Measurements from ENCODE around the gene OAT.

Gene OAT

DNA sequence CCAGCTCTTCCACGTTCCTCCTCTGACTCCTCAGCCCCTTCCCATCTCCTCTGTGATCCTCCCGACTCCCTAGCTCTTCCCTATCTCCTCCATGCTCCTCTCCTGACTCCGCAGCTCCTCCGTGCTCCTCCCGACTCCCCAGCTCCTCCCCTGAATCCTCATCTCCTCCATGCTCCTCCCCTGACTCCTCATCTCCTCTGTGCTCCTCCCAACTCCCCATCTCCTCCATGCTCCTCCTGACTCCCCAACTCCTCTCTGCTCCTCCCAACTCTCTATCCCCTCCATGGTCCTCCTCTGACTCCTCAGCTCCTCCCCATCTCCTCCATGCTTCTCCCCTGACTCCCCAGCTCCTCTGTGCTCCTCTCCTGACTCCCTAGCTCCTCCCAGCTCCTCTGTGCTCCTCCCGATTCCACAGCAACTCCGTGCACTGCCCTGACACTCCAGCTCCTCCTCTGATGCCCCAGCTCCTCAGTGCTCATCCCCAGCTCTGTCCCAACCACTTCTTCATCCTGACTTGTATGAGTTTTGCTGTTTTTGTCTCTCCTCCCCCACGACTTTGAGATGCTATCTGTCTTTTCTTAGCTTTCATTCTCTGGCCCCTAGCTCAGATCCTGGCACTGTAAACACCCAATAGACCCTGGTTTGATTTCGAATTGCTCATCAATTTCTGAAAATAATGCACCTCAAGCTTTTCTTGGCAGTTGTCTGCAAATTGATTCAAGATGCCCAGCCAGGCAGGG is 38.3 kb downstream of the OAT start:
- Histone ChIP-seq H3K9me3 (ENCODE audit: control insufficient read depth in 2 of 2, low read length in 2 of 2) (no peaks in the 10 kb centered on the region), H3K27ac (ENCODE audit: low read depth in 2 of 2, low read length in 2 of 2) (no peak overlapping the region), H3K36me3 (ENCODE audit: control insufficient read depth in 2 of 2, insufficient read depth in 2 of 2, low read length in 2 of 2) (no peaks in the 10 kb centered on the region), H3K4me3 (ENCODE audit: low read length in 2 of 2) (no peak overlapping the region), H3K4me1 (ENCODE audit: control insufficient read depth in 2 of 2, insufficient read depth in 2 of 2, low read length in 2 of 2) (no peaks in the 10 kb centered on the region), H3K27me3 (ENCODE audit: control insufficient read depth in 2 of 2, insufficient read depth in 2 of 2, low read length in 2 of 2) (peaks cover 13 to 17% of the 10 kb centered on the region in 2 donors), H3K9ac (ENCODE audit: low read depth in 1 of 2, low read length in 2 of 2) (no peak overlapping the region)

DNA sequence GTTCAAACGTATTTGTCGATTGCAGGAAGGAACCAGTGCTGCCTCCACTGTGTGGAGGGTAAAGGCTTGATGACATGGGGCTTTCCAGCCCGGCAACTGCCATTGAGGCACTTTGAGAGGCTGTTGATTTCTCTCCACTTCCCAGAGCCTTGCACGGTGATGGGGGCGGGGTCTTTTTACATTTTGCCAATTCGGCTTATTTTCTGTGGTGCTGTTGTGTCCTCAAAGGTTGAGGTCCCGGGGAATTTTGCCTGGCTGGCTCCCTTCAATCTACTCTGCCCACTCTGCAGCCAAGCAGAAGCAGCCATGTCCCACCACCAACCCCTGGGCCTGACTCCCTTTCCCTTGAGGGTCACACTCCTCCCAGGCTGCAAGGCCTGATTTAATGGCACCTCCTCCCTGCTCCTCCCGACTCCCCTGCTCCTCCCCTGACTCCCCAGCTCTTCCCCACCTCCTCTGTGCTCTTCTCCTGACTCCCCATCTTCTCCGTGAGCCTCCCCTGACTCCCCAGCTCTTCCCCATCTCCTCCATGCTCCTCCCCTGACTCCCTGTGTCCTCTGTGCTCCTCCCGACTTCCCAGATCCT is 39.0 kb downstream of the OAT start:
- H3K9me3 ChIP-seq (ENCODE audit: control insufficient read depth in 2 of 2, low read length in 2 of 2) = no peaks in the 10 kb centered on the region
- H3K4me3 ChIP-seq (ENCODE audit: low read length in 2 of 2) = no peak overlapping the region
- H3K9ac ChIP-seq (ENCODE audit: low read depth in 1 of 2, low read length in 2 of 2) = no peak overlapping the region
- no peaks in the 10 kb centered on the region for H3K36me3 ChIP-seq (ENCODE audit: control insufficient read depth in 2 of 2, insufficient read depth in 2 of 2, low read length in 2 of 2)
- H3K4me1 ChIP-seq (ENCODE audit: control insufficient read depth in 2 of 2, insufficient read depth in 2 of 2, low read length in 2 of 2) = no peaks in the 10 kb centered on the region
- no peak overlapping the region for H3K27ac ChIP-seq (ENCODE audit: low read depth in 2 of 2, low read length in 2 of 2)
- H3K27me3 ChIP-seq (ENCODE audit: control insufficient read depth in 2 of 2, insufficient read depth in 2 of 2, low read length in 2 of 2) = peaks cover 13 to 17% of the 10 kb centered on the region in 2 donors

DNA sequence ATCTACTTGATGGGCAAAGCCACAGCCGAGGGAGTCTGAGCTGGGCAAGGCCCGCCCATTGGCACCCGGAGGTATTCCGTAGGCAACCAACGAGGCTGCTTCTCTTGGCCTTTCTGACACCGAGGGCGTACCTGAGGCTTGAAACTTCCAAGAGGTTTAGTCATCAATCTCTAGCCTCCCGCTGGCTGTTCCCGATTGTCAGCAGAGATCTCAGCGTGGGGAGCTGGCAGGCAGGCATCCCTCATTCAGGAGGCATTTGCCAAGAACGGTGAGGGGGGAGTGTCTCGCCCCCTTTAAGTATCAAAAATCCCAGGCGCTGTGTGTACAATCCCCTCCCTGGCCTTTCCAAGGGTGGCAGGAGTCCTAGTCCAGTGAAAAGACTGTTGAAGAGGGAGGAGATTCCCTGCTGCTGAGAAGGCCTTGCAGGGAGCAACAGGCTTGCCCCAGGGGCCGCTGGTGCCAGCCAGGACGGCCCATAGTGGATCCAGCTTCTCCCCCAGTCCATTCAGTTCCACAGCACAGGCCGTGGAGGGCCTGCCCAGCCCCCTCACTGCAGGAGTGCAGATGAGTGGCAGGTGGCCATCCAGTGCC is 39.7 kb downstream of the OAT start:
- Histone ChIP-seq H3K4me1 (ENCODE audit: control insufficient read depth in 2 of 2, insufficient read depth in 2 of 2, low read length in 2 of 2) (no peaks in the 10 kb centered on the region), H3K36me3 (ENCODE audit: control insufficient read depth in 2 of 2, insufficient read depth in 2 of 2, low read length in 2 of 2) (no peaks in the 10 kb centered on the region), H3K27me3 (ENCODE audit: control insufficient read depth in 2 of 2, insufficient read depth in 2 of 2, low read length in 2 of 2) (peaks cover 13 to 17% of the 10 kb centered on the region in 2 donors), H3K9ac (ENCODE audit: low read depth in 1 of 2, low read length in 2 of 2) (no peak overlapping the region), H3K9me3 (ENCODE audit: control insufficient read depth in 2 of 2, low read length in 2 of 2) (no peaks in the 10 kb centered on the region), H3K4me3 (ENCODE audit: low read length in 2 of 2) (no peak overlapping the region), H3K27ac (ENCODE audit: low read depth in 2 of 2, low read length in 2 of 2) (no peak overlapping the region)

DNA sequence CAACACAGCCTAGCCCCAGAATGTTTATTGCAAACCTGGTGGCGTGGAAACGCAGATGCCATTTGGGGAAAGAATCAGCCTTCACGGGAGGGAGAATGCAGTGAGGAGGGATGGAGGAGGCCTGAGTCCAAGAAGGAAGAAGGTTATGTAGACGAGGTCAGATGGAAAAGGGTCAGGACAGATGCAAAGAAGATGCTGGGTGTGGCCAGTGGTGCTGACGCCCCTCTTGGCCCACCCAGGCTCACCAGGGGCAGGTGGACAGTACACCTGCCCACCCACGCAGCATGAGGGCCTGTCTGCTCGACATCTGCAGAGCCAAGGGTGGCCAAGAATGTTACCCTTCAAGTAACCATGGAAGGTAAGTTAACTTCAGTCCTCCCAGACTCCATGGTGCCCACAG is 40.5 kb downstream of the OAT start:
- Histone ChIP-seq H3K9me3 (ENCODE audit: control insufficient read depth in 2 of 2, low read length in 2 of 2) (no peaks in the 10 kb centered on the region), H3K27me3 (ENCODE audit: control insufficient read depth in 2 of 2, insufficient read depth in 2 of 2, low read length in 2 of 2) (peaks cover 13 to 17% of the 10 kb centered on the region in 2 donors), H3K9ac (ENCODE audit: low read depth in 1 of 2, low read length in 2 of 2) (no peak overlapping the region), H3K36me3 (ENCODE audit: control insufficient read depth in 2 of 2, insufficient read depth in 2 of 2, low read length in 2 of 2) (no peaks in the 10 kb centered on the region), H3K27ac (ENCODE audit: low read depth in 2 of 2, low read length in 2 of 2) (no peak overlapping the region), H3K4me3 (ENCODE audit: low read length in 2 of 2) (no peak overlapping the region), H3K4me1 (ENCODE audit: control insufficient read depth in 2 of 2, insufficient read depth in 2 of 2, low read length in 2 of 2) (no peaks in the 10 kb centered on the region)

DNA sequence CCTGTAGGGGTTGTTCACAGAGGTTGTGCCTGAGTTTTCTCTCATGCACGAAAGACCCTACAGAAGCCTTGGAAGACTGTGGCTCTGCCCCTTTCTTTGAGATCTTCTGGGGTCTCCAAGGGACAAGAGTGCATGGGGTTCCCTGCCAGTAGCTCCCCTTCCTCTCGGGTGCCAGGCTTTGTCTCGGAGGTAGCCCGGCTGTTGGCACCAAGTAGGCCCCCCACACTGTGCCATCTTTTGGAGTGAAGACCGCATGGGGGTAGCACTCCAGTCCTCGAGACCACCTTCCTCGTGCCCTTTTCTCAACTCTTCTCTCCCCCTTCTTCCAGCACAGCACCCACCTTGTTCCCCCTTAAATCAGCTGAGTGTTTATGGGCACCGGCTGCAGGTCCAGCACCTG is 41.6 kb downstream of the OAT start:
- Histone ChIP-seq H3K9ac (ENCODE audit: low read depth in 1 of 2, low read length in 2 of 2) (no peak overlapping the region), H3K4me1 (ENCODE audit: control insufficient read depth in 2 of 2, insufficient read depth in 2 of 2, low read length in 2 of 2) (no peaks in the 10 kb centered on the region), H3K27me3 (ENCODE audit: control insufficient read depth in 2 of 2, insufficient read depth in 2 of 2, low read length in 2 of 2) (peaks cover 13 to 17% of the 10 kb centered on the region in 2 donors), H3K4me3 (ENCODE audit: low read length in 2 of 2) (no peak overlapping the region), H3K9me3 (ENCODE audit: control insufficient read depth in 2 of 2, low read length in 2 of 2) (no peaks in the 10 kb centered on the region), H3K27ac (ENCODE audit: low read depth in 2 of 2, low read length in 2 of 2) (no peak overlapping the region), H3K36me3 (ENCODE audit: control insufficient read depth in 2 of 2, insufficient read depth in 2 of 2, low read length in 2 of 2) (no peaks in the 10 kb centered on the region)

DNA sequence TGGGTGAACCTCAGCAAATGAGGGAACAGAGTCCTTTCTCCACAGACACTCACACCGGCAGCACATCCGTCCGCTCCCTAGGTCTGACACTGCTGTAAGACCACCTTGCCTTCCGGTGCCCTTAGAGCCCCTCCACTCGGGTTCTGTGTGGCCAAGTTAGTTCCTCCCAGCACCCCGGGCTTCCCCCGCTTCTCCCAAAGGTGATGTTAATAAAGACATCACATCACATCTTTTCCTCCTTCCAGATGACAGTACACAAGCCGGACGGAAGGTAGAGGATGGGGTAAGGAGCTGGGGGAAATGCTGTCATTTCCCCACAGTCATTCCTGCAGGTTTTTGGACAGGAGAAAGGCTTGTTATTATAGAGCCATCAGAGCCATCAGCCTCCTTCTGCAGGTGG is 42.3 kb downstream of the OAT start:
- H3K9ac ChIP-seq (ENCODE audit: low read depth in 1 of 2, low read length in 2 of 2) = no peak overlapping the region
- no peaks in the 10 kb centered on the region for H3K4me1 ChIP-seq (ENCODE audit: control insufficient read depth in 2 of 2, insufficient read depth in 2 of 2, low read length in 2 of 2)
- no peak overlapping the region for H3K27ac ChIP-seq (ENCODE audit: low read depth in 2 of 2, low read length in 2 of 2)
- no peaks in the 10 kb centered on the region for H3K36me3 ChIP-seq (ENCODE audit: control insufficient read depth in 2 of 2, insufficient read depth in 2 of 2, low read length in 2 of 2)
- H3K4me3 ChIP-seq (ENCODE audit: low read length in 2 of 2) = no peak overlapping the region
- H3K9me3 ChIP-seq (ENCODE audit: control insufficient read depth in 2 of 2, low read length in 2 of 2) = no peaks in the 10 kb centered on the region
- H3K27me3 ChIP-seq (ENCODE audit: control insufficient read depth in 2 of 2, insufficient read depth in 2 of 2, low read length in 2 of 2) = peaks cover 10 to 14% of the 10 kb centered on the region in 2 donors

GRCh38 chr10:124375691-124376090 is 43.0 kb downstream of the OAT start:
- peaks cover 3 to 8% of the 10 kb centered on the region in 2 donors for H3K27me3 ChIP-seq (ENCODE audit: control insufficient read depth in 2 of 2, insufficient read depth in 2 of 2, low read length in 2 of 2)
- H3K4me1 ChIP-seq (ENCODE audit: control insufficient read depth in 2 of 2, insufficient read depth in 2 of 2, low read length in 2 of 2) = no peaks in the 10 kb centered on the region
- H3K36me3 ChIP-seq (ENCODE audit: control insufficient read depth in 2 of 2, insufficient read depth in 2 of 2, low read length in 2 of 2) = no peaks in the 10 kb centered on the region
- no peak overlapping the region for H3K27ac ChIP-seq (ENCODE audit: low read depth in 2 of 2, low read length in 2 of 2)
- H3K4me3 ChIP-seq (ENCODE audit: low read length in 2 of 2) = no peak overlapping the region
- H3K9ac ChIP-seq (ENCODE audit: low read depth in 1 of 2, low read length in 2 of 2) = no peak overlapping the region
- no peaks in the 10 kb centered on the region for H3K9me3 ChIP-seq (ENCODE audit: control insufficient read depth in 2 of 2, low read length in 2 of 2)

- H3K27ac ChIP-seq (ENCODE audit: low read depth in 2 of 2, low read length in 2 of 2) = no peak overlapping the region
- no peaks in the 10 kb centered on the region for H3K4me1 ChIP-seq (ENCODE audit: control insufficient read depth in 2 of 2, insufficient read depth in 2 of 2, low read length in 2 of 2)
- H3K36me3 ChIP-seq (ENCODE audit: control insufficient read depth in 2 of 2, insufficient read depth in 2 of 2, low read length in 2 of 2) = no peaks in the 10 kb centered on the region
- no peak overlapping the region for H3K9ac ChIP-seq (ENCODE audit: low read depth in 1 of 2, low read length in 2 of 2)
- no peaks in the 10 kb centered on the region for H3K9me3 ChIP-seq (ENCODE audit: control insufficient read depth in 2 of 2, low read length in 2 of 2)
- peaks cover 0 to 3% of the 10 kb centered on the region in 2 donors for H3K27me3 ChIP-seq (ENCODE audit: control insufficient read depth in 2 of 2, insufficient read depth in 2 of 2, low read length in 2 of 2)
- no peak overlapping the region for H3K4me3 ChIP-seq (ENCODE audit: low read length in 2 of 2)
These were observed 43.4 kb downstream of the OAT start for GRCh38 chr10:124375353-124375614.

DNA sequence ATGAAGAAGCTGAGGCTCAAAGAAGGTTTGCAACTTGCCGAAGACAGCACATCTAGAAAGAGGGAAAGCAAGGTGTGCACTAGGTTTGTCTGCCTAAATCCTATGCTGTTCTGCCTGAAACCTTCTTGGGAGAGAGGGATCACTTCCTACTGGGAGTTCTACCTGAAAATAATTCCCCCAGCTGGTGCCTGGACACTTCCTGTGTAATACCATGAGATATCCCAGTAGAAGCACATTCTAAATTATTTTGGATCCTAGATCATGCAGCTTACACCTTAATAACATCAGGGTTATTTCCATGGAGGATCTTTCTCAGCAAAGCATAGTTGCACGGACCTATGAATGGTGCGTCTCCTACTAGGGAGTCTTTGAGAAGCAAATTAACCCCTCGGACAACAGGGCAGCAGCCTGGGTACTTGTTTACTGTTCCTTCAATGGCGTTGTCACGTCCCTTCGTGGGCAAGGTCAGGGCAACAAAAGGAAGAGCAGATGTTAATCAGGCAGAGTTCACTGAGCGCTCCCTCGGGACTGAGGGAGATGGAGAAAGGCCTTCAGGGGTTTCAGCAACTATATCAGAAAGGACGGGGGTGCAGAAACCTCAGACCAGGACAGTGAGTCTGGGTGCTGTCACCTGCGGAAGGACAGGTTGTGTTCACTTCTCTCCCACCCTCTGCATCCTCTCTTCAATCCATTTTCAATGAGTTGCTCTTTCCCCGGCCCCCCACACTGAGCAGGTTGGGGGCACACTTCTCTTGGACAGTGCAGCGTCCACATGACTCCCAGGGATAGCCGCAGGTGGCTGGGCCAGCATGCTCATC is 44.0 kb downstream of the OAT start:
- Histone ChIP-seq H3K4me3 (ENCODE audit: low read length in 2 of 2) (no peak overlapping the region), H3K27me3 (ENCODE audit: control insufficient read depth in 2 of 2, insufficient read depth in 2 of 2, low read length in 2 of 2) (no peaks in the 10 kb centered on the region), H3K4me1 (ENCODE audit: control insufficient read depth in 2 of 2, insufficient read depth in 2 of 2, low read length in 2 of 2) (no peaks in the 10 kb centered on the region)

DNA sequence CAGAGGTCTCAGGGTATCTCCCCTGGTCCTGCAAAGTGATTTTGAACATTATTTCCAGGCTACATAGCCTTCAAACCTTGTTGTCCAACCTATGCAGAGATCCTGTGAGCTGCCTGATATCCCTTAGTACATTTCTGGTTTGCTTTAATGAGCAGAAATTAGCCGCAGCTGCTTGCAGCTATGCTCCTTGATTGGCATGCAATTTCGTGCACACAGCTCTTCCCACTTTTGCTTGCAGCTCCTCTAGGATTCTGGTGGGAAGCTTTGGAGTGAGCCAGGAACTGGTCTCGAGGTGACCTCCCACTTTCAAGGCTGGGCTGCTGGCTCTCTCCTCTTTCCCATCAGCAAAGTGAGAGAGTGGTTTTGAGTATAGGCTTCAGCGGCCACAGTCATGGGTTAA is 45.8 kb downstream of the OAT start:
- H3K27me3 ChIP-seq (ENCODE audit: control insufficient read depth in 2 of 2, insufficient read depth in 2 of 2, low read length in 2 of 2) = no peaks in the 10 kb centered on the region
- no peak overlapping the region for H3K4me3 ChIP-seq (ENCODE audit: low read length in 2 of 2)
- no peaks in the 10 kb centered on the region for H3K9me3 ChIP-seq (ENCODE audit: control insufficient read depth in 2 of 2, low read length in 2 of 2)
- no peak overlapping the region for H3K9ac ChIP-seq (ENCODE audit: low read depth in 1 of 2, low read length in 2 of 2)
- H3K4me1 ChIP-seq (ENCODE audit: control insufficient read depth in 2 of 2, insufficient read depth in 2 of 2, low read length in 2 of 2) = no peaks in the 10 kb centered on the region
- no peaks in the 10 kb centered on the region for H3K36me3 ChIP-seq (ENCODE audit: control insufficient read depth in 2 of 2, insufficient read depth in 2 of 2, low read length in 2 of 2)
- no peak overlapping the region for H3K27ac ChIP-seq (ENCODE audit: low read depth in 2 of 2, low read length in 2 of 2)

More for the DNA sequence above, 44.0 kb downstream of the OAT start:
- Histone ChIP-seq H3K36me3 (ENCODE audit: control insufficient read depth in 2 of 2, insufficient read depth in 2 of 2, low read length in 2 of 2) (no peaks in the 10 kb centered on the region), H3K9ac (ENCODE audit: low read depth in 1 of 2, low read length in 2 of 2) (no peak overlapping the region), H3K27ac (ENCODE audit: low read depth in 2 of 2, low read length in 2 of 2) (no peak overlapping the region), H3K9me3 (ENCODE audit: control insufficient read depth in 2 of 2, low read length in 2 of 2) (no peaks in the 10 kb centered on the region)
